GM12872 (cell line): ENCODE results near the gene CPNE9.

Source experiments
- CTCF ChIP-seq: IDR thresholded peaks from 3 replicates; pipeline ENCODE4 v1.5.1; 2011; ENCODE audit warnings: low read depth, mild to moderate bottlenecking, low read length, moderate library complexity; ENCODE audit not compliant: insufficient read depth

CPNE9 gene

GRCh38 chr3:9727743-9728142 lies 24.1 kb downstream of the CPNE9 start:
- TF ChIP-seq CTCF, result no peak

DNA sequence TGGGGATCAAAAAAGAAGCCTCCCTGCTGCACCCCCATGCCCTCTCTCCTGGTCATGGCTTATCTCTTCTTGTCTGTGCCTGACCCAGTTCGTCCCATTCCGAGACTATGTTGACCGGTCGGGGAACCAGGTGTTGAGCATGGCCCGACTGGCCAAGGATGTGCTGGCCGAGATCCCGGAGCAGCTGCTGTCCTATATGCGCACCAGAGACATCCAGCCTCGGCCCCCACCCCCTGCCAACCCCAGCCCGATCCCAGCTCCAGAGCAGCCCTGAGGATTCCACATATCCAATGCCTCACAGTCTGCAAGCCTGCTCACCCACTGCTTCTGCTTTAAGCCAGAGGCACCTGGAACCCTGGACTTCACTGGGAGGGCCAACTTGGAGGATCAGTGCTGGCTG lies 25.8 kb downstream of the CPNE9 start:
- TF ChIP-seq CTCF, result no peak

DNA sequence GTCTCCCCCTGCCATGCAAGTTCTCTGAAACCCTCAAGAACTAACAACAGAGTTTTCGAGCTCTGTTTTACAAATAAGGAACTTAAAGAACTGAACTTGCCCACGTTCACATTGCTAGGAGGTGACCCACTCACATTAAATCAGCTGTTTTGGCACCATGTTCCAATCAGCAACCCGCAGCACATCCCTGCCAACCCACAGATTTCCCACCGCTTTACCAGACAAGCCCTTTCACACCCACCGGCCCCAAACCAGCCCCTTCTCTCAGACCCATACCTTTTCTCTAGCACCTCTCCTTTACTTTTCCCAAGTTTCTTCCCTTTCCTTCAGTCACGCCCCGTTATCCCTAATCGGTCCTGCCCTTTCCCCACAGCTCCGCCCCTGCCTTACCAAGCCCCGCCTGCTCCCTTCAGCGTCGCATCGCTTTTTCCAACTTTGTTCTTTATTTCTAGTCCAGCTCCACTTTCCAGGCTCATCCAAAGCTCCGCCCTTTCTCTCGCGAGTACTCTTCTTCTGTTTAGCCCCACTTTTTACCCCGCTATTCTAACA lies 27.1 kb downstream of the CPNE9 start:
- TF ChIP-seq CTCF, result no peak

DNA sequence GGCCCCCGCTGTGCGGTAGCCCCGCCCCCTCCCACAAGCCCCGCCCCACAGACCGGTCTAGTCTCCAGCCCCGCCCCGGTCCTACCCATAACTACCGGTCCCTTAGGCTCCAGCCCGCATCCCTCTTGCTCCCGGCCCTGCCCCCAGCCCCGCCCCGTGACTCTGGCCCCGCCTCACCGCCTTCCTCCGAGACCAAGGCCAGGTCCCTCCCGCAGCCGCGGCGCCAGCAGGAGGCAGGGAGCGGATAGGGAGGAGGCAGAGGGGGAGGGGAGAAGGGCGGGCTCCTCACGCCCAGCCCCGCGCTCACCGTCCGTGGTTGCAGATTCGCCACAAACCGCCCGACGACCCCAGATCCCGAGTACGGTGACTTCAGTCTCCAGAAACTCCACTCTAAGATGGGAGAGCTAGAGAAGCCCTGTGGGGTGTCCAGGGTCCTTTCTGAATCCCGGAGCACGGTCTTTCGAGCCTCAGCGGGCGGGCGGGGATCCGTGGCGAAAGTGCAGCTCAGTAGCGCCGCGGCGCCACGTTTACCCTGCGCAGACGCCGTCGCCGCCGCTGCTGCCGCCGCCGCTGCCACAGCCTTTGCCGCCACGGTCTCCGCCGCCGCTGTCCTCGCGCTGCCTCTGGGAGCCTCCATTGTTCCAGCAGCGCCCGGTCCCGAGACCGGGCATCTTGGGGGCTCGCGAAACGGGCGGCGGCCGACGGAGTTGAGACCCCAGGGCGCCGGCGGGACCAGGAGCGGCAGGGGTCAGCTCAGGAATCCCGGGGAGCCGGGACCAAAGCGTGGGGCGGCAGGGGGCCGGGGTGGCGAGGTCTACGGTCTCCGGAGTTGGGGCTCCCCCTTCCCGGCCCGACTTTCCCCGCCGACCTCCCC lies 27.8 kb downstream of the CPNE9 start, which contains the start of gene BRPF1:
Gene BRPF1 (plus strand): TSS at position 530 of the 874 bp plus-strand sequence. CDS start 2,406 bp downstream, outside the sequence.
- TF ChIP-seq CTCF, result no peak

GRCh38 chr3:9732080-9732739 lies 28.6 kb downstream of the CPNE9 start:
- TF ChIP-seq CTCF, result no peak

GRCh38 chr3:9732740-9733115 lies 29.1 kb downstream of the CPNE9 start:
- no peak for TF ChIP-seq CTCF

DNA sequence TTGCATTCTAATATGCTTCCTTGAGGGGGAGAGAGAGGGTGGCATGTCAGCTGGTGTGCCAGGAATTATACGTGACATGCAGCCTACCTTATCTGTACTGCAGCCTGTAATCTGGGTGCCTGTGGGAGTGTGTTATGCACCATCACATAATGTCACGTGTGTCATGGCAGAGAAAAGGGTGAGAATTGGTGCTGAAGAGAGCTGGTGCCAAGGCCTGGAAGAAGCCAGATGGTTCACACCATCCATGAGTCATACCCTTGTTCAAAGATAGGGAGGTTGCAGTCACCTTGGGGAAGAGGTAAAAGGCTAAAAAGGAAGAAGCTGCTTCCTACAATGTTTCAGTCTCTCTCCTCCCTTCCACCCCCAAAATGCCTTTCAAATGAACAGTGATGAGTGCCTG lies 33.2 kb downstream of the CPNE9 start:
- TF ChIP-seq CTCF, result no peak
